Prostate gland (tissue), 2 donors: ENCODE measurements around the gene DYSF. TPM values are rescaled to one million over a fixed set of nuclear protein-coding genes. Genes with fewer than 3 reads are reported as not detected.

Source experiments
- DNase-seq: peaks from one replicate; pipeline ENCODE4 v3.0.0-alpha.2; 2019; ENCODE audit warnings: low spot score
- H3K27ac ChIP-seq, 2 donors: fragments of 200-600 bp; sonication (generic); 2 replicates each; pipeline ENCODE4 v1.5.1; 2017 to 2019
- H3K27me3 ChIP-seq: fragments of 200-600 bp; sonication (generic); replicated peaks from 2 replicates; pipeline ENCODE4 v1.5.1; 2019; ENCODE audit not compliant: insufficient read depth
- H3K36me3 ChIP-seq, 2 donors: fragments of 200-600 bp; sonication (generic); 1 replicate in 1 of 2; 2 replicates in 1 of 2; pipeline versions ENCODE4 v1.5.1 to v1.8.1; 2017 to 2019
- H3K4me1 ChIP-seq: fragments of 200-600 bp; sonication (generic); replicated peaks from 2 replicates; pipeline ENCODE4 v1.5.1; 2019
- H3K4me3 ChIP-seq, 2 donors: fragments of 200-600 bp; sonication (generic); 2 replicates each; pipeline ENCODE4 v1.5.1; 2017 to 2019
- H3K9me3 ChIP-seq: fragments of 200-600 bp; sonication (generic); 2 replicates; pipeline ENCODE4 v1.5.1; 2017
- CTCF ChIP-seq, 4 experiments: fragments of 200-600 bp in 2 of 4; fragments of 450-650 bp in 2 of 4; sonication (generic) in 2 of 4; IDR thresholded peaks; 1 replicate in 3 of 4; 2 replicates in 1 of 4; pipeline ENCODE4 v1.5.1; 2016 to 2019; ENCODE audit warnings: antibody characterized with exemption in 4 of 4, mild to moderate bottlenecking in 2 of 4, moderate library complexity in 2 of 4
- POLR2A ChIP-seq: fragments of 450-650 bp; IDR thresholded peaks from one replicate; pipeline ENCODE4 v1.6.1; 2016; ENCODE audit warnings: antibody characterized with exemption, mild to moderate bottlenecking
- POLR2AphosphoS5 ChIP-seq: sonication (generic); formaldehyde crosslinking; IDR thresholded peaks from one replicate; pipeline ENCODE4 v1.6.1; 2017; ENCODE audit warnings: antibody characterized with exemption
- WGBS: methylation state at CpG from one replicate; pipeline ENCODE4 v1.1.5; 2018; 5-methylcytosine and 5-hydroxymethylcytosine counted together
- intact Hi-C: fragments of 100-400 bp; cut with DNase I; formaldehyde crosslinking; loops from one replicate; pipeline ENCODE4 v1.14.2; 2022
- total RNA-seq, 2 donors: library from RNA; depleted of rRNA; stranded (reverse); fragments of >200 nt; gene quantifications; one replicate each; pipeline ENCODE4 v1.1.0, GENCODE V29; 2016

The DYSF gene
- total RNA-seq, 2 donors from 2014 or later, result 5.9 to 9.4 TPM

- no peak overlapping the region for H3K27ac ChIP-seq
- no peaks in the 10 kb centered on the region for H3K27me3 ChIP-seq
- no peaks in the 10 kb centered on the region for H3K4me1 ChIP-seq
- TF ChIP-seq POLR2A, result no peak
- no peak for TF ChIP-seq POLR2AphosphoS5
- TF ChIP-seq CTCF (IDR thresholded peaks at IDR 0.05), result no peak
- intact Hi-C loops, result no loop called here
- no peaks in the 10 kb centered on the region for H3K36me3 ChIP-seq
- no peaks in the 10 kb centered on the region for H3K9me3 ChIP-seq
- 92% methylated on average over 3 of the region's 3 CpGs for WGBS
- H3K4me3 ChIP-seq, result no peak overlapping the region
- no peak for DNase-seq
Measured at GRCh38 chr2:71606244-71606643, 152.9 kb downstream of the DYSF start.

GRCh38 chr2:71607151-71607889, 154.0 kb downstream of the DYSF start:
- H3K27me3 ChIP-seq, result no peaks in the 10 kb centered on the region
- WGBS, result 94% methylated on average over 7 of the region's 7 CpGs
- intact Hi-C loops, result no loop called here
- no peaks in the 10 kb centered on the region for H3K36me3 ChIP-seq
- H3K4me3 ChIP-seq, result no peak overlapping the region
- no peaks in the 10 kb centered on the region for H3K9me3 ChIP-seq
- no peaks in the 10 kb centered on the region for H3K4me1 ChIP-seq
- TF ChIP-seq POLR2AphosphoS5, result no peak
- no peak for TF ChIP-seq CTCF (IDR thresholded peaks at IDR 0.05)
- no peak for TF ChIP-seq POLR2A
- no peak overlapping the region for H3K27ac ChIP-seq
- no peak for DNase-seq

GRCh38 chr2:71608034-71608433, 154.7 kb downstream of the DYSF start:
- no peak overlapping the region for H3K4me3 ChIP-seq
- no peaks in the 10 kb centered on the region for H3K9me3 ChIP-seq
- no peaks in the 10 kb centered on the region for H3K36me3 ChIP-seq
- intact Hi-C loops, result no loop called here
- H3K27me3 ChIP-seq, result no peaks in the 10 kb centered on the region
- no peaks in the 10 kb centered on the region for H3K4me1 ChIP-seq
- no peak for DNase-seq
- WGBS, result 81% methylated on average over 6 of the region's 6 CpGs
- no peak for TF ChIP-seq POLR2AphosphoS5
- no peak for TF ChIP-seq CTCF (IDR thresholded peaks at IDR 0.05)
- no peak for TF ChIP-seq POLR2A
- no peak overlapping the region for H3K27ac ChIP-seq

- Histone ChIP-seq H3K36me3 (no peaks in the 10 kb centered on the region), H3K4me3 (no peak overlapping the region), H3K4me1 (no peaks in the 10 kb centered on the region), H3K27ac (no peak overlapping the region), H3K9me3 (no peaks in the 10 kb centered on the region), H3K27me3 (no peaks in the 10 kb centered on the region)
- DNase-seq, result no peak
- TF ChIP-seq CTCF (IDR thresholded peaks at IDR 0.05), result no peak
- TF ChIP-seq POLR2A, result no peak
- TF ChIP-seq POLR2AphosphoS5, result no peak
- intact Hi-C loops, result no loop called here
- WGBS, result 76% methylated on average over 12 of the region's 12 CpGs
Measured at GRCh38 chr2:71608441-71608840, 155.1 kb downstream of the DYSF start.

GRCh38 chr2:71609029-71609428, 155.7 kb downstream of the DYSF start:
- WGBS, result 62% methylated on average over 1 of the region's 1 CpG
- intact Hi-C loops, result no loop called here
- Histone ChIP-seq H3K27ac (no peak overlapping the region), H3K9me3 (no peaks in the 10 kb centered on the region), H3K27me3 (no peaks in the 10 kb centered on the region), H3K4me3 (no peak overlapping the region), H3K36me3 (no peaks in the 10 kb centered on the region), H3K4me1 (no peaks in the 10 kb centered on the region)
- TF ChIP-seq CTCF (IDR thresholded peaks at IDR 0.05) (no peak), POLR2A (no peak), POLR2AphosphoS5 (no peak)
- no peak for DNase-seq
